ENCODE results near the gene ZNF823.

DNA sequence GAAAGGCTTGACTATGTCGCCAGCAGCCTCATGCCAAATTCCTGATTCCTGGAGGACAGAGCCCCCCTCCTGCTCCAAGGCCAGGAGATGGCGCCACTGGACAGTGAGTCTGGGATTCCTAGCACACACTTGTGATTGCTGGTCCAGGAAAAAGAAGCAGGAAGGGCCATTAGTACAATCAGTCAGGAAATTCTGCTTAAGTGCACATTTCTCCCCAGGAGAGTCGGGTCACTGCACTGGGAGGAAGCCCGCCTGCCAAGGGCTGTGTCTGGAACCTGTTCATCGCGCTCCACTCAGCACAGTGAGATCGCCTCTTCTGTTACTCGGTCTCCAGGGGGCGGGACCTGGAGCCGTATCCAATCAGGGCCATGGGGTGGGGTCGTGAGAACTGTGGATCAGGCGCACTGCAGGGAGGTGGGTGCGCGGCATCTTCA lies 65.1 kb downstream of the ZNF823 start:
- TF ChIP-seq, protein P1, sequence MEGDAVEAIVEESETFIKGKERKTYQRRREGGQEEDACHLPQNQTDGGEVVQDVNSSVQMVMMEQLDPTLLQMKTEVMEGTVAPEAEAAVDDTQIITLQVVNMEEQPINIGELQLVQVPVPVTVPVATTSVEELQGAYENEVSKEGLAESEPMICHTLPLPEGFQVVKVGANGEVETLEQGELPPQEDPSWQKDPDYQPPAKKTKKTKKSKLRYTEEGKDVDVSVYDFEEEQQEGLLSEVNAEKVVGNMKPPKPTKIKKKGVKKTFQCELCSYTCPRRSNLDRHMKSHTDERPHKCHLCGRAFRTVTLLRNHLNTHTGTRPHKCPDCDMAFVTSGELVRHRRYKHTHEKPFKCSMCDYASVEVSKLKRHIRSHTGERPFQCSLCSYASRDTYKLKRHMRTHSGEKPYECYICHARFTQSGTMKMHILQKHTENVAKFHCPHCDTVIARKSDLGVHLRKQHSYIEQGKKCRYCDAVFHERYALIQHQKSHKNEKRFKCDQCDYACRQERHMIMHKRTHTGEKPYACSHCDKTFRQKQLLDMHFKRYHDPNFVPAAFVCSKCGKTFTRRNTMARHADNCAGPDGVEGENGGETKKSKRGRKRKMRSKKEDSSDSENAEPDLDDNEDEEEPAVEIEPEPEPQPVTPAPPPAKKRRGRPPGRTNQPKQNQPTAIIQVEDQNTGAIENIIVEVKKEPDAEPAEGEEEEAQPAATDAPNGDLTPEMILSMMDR (IDR thresholded peaks at IDR 0.05; ENCODE audit: insufficient read depth, low read length): no peak
- no peak for TF ChIP-seq POLR2AphosphoS5 (IDR thresholded peaks at IDR 0.05; ENCODE audit: low read depth)

Measured in HL-60 (cell line).